Astrocyte of the cerebellum (primary cell): Measurements from ENCODE around the gene CDC5L.

Experiments used
- DNase-seq: peaks from one replicate; pipeline ENCODE4 v3.0.0-alpha.2; 2011; ENCODE audit warnings: low read depth
- H3K4me3 ChIP-seq: 2 replicates; pipeline ENCODE4 v1.5.1; 2011; ENCODE audit warnings: mild to moderate bottlenecking, low read depth, low read length, moderate library complexity
- in situ Hi-C: cut with HindIII; loops from 2 replicates; pipeline ENCODE4 v1.10.0; 2017; ENCODE audit warnings: low sequenced_read_pairs
- TF ChIP-seq, protein P1 (sequence below): IDR thresholded peaks from 2 replicates; pipeline ENCODE4 v1.5.1; 2012; ENCODE audit warnings: low read length, low read depth, moderate library complexity, mild to moderate bottlenecking; ENCODE audit errors: missing control alignments

CDC5L gene

DNA sequence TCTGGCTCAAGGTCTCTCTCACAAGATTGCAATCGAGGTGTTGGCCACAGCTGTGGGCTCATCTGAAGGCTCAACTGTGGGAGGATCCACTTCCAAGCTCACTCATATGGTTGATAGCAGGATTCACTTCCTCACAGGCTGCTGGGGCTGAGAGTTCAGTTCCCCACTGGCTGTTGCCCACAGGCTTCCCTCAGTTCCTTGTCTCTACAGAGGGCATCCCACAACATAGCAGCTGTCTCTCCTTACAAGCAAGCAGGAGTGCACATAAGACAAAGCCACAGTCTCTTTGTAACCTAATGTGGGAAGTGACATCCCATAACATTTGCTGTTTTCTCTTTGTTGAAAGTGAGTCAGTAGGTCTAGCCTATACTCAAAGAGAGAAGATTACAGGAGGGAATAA, 31.0 kb upstream of the CDC5L start:
- in situ Hi-C loops = no loop called here
- TF ChIP-seq, protein P1, sequence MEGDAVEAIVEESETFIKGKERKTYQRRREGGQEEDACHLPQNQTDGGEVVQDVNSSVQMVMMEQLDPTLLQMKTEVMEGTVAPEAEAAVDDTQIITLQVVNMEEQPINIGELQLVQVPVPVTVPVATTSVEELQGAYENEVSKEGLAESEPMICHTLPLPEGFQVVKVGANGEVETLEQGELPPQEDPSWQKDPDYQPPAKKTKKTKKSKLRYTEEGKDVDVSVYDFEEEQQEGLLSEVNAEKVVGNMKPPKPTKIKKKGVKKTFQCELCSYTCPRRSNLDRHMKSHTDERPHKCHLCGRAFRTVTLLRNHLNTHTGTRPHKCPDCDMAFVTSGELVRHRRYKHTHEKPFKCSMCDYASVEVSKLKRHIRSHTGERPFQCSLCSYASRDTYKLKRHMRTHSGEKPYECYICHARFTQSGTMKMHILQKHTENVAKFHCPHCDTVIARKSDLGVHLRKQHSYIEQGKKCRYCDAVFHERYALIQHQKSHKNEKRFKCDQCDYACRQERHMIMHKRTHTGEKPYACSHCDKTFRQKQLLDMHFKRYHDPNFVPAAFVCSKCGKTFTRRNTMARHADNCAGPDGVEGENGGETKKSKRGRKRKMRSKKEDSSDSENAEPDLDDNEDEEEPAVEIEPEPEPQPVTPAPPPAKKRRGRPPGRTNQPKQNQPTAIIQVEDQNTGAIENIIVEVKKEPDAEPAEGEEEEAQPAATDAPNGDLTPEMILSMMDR = no peak
- DNase-seq = no peak
- no peak overlapping the region for H3K4me3 ChIP-seq

- H3K4me3 ChIP-seq = no peak overlapping the region
- TF ChIP-seq, protein P1 = no peak
- DNase-seq = no peak
- in situ Hi-C loops = no loop called here
These were observed 27.5 kb upstream of the CDC5L start for GRCh38 chr6:44359973-44360372.

DNA sequence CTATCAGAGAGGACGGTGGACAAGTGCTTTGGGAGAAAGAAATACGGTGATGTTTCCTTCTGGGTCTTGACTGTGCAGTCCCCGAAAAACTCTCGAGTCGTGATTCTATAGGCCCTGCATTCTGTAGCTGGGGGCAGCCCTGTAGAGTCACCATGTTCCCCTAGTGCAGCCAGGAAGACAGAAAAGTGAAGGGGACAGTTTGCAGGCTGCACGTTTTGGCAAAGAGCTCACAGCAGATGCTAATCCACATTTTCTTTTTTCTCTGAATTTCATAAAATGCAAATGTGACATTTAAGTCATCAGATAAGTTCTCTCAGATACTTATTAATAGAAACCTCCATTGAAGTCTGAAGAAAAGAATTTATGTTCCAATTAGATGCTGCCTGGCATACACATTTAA, 25.6 kb upstream of the CDC5L start:
- no peak for DNase-seq
- in situ Hi-C loops = no loop called here
- TF ChIP-seq, protein P1 = no peak
- no peak overlapping the region for H3K4me3 ChIP-seq

GRCh38 chr6:44363377-44363926, 24.1 kb upstream of the CDC5L start:
- DNase-seq = no peak
- in situ Hi-C loops = no loop called here
- TF ChIP-seq, protein P1 = no peak
- H3K4me3 ChIP-seq = no peak overlapping the region

GRCh38 chr6:44366781-44367180, 20.7 kb upstream of the CDC5L start:
- no peak overlapping the region for H3K4me3 ChIP-seq
- no peak for DNase-seq
- in situ Hi-C loops = no loop called here
- TF ChIP-seq, protein P1 = no peak

DNA sequence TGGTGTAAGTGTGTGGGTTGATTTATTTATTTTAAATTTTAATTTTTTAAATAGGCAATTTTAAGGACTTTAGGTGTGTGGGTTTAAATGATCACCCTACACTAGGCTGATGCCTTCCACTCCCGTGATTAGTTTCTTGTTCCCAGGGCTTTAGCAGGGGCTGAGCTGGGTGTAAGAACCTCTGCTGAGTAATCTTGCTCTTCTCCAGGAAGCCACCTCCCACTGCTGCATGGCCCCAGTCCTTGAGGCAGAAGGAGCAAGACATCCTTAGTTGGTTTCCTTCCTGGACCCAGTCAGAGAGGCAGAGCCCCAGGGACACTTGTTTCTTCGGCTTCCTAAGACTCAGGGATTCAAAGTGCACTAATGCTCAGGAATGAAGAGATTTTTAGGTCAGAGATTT, 19.8 kb upstream of the CDC5L start:
- DNase-seq = no peak
- H3K4me3 ChIP-seq = no peak overlapping the region
- TF ChIP-seq, protein P1 = no peak
- in situ Hi-C loops = no loop called here

DNA sequence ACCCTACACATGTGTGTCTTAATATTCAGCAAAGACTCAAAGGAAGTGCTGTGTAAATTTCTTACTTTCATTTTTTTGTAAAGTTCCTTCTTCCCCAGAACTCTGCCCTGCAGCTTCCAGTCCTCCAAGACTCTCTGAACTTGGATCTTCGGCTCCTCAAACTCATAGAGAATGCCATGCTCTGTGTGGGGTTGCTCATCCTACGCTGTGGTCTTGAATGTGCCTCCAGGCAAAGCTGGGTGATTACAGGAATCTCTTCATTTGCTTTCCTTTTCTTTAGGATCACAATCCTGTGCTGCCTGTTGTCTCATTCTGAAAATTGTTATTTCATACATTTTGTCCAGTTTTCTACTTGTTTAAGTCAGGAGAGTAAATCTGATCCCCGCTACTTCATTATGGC, 14.5 kb upstream of the CDC5L start:
- no peak for DNase-seq
- no peak overlapping the region for H3K4me3 ChIP-seq
- in situ Hi-C loops = no loop called here
- TF ChIP-seq, protein P1 = no peak
